ENCODE results near the gene TSPAN19. TPM values are rescaled to one million over a fixed set of nuclear protein-coding genes. Genes with fewer than 3 reads are reported as not detected.

Gene TSPAN19
- total and polyA plus RNA-seq, 2 donors (not counting 3 experiments of a cell fraction or from before 2014, with no cell fraction given) = not detected

GRCh38 chr12:85041395-85041794 lies 5.3 kb upstream of the TSPAN19 start:
- H3K79me2 ChIP-seq (ENCODE audit: control insufficient read depth, insufficient read depth, low read length) = no peaks in the 10 kb centered on the region
- no TSS peak for BruUV-seq (replicated peaks)
- POLR2A ChIA-PET = no interaction called here

GRCh38 chr12:85036733-85037132 lies 656 bp upstream of the TSPAN19 start:
- H3K27ac ChIP-seq (ENCODE audit: insufficient read depth, low read depth, low read length) = no peak overlapping the region
- peaks cover 2 to 25% of the 10 kb centered on the region in 2 experiments for H3K27me3 ChIP-seq (ENCODE audit: control insufficient read depth in 2 of 2, insufficient read depth in 2 of 2, low read length in 2 of 2)
- no peak for TF ChIP-seq GATA2 (IDR thresholded peaks at IDR 0.05; ENCODE audit: insufficient read depth, insufficient read length, low read depth, low read length)
- TF ChIP-seq, protein P1, sequence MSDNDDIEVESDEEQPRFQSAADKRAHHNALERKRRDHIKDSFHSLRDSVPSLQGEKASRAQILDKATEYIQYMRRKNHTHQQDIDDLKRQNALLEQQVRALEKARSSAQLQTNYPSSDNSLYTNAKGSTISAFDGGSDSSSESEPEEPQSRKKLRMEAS (IDR thresholded peaks at IDR 0.05; ENCODE audit: insufficient read depth, insufficient read length) = no peak
- TF ChIP-seq POLR2AphosphoS5 (IDR thresholded peaks at IDR 0.05; ENCODE audit: insufficient read depth, low read depth, low read length) = no peak
- TF ChIP-seq FOS (IDR thresholded peaks at IDR 0.05; ENCODE audit: borderline replicate concordance, insufficient read depth, low read length) = no peak
- no peak for TF ChIP-seq MYC (IDR thresholded peaks at IDR 0.05; ENCODE audit: low read depth, low read length)
- TF ChIP-seq JUN (IDR thresholded peaks at IDR 0.05; ENCODE audit: borderline replicate concordance, insufficient read depth, insufficient read length, low read depth) = no peak
- TF ChIP-seq CTCF (IDR thresholded peaks at IDR 0.05; ENCODE audit: extremely low read depth in 1 of 2, insufficient read depth in 1 of 2, low read depth in 1 of 2, low read length in 2 of 2) = no peak
- no peaks in the 10 kb centered on the region for H4K20me1 ChIP-seq (replicated peaks; ENCODE audit: control insufficient read depth, extremely low read depth, insufficient read depth, low read length)
- BruUV-seq (replicated peaks) = no TSS peak
- POLR2A ChIA-PET = interaction anchor here (0.6 kb wide), 1 partner anchor 102 kb away, joined by 4 read pairs; no protein-coding TSS in a partner anchor
- H3K79me2 ChIP-seq (ENCODE audit: control insufficient read depth, insufficient read depth, low read length) = no peaks in the 10 kb centered on the region
- intact Hi-C loops (cut with micrococcal nuclease) (loop anchor here (1.0 kb wide), 1 partner anchor 125 kb away; no protein-coding TSS in a partner anchor), dilution Hi-C loops (cut with MboI; ENCODE audit: extremely low pct_ligation_motif_present, low sequenced_read_pairs) (no loop called here)
- H3K4me3 ChIP-seq (replicated peaks in 1 of 3; ENCODE audit: insufficient read depth in 1 of 3, low read depth in 1 of 3, low read length in 3 of 3) = peak overlapping the region; percentile 31 to 80 (median 77)
- peak overlapping the region; percentile 27 for H3K9ac ChIP-seq (replicated peaks; ENCODE audit: extremely low read depth, insufficient read depth, low read length)
- no peaks in the 10 kb centered on the region for H3K36me3 ChIP-seq (ENCODE audit: control insufficient read depth in 2 of 2, extremely low read depth in 1 of 2, insufficient read depth in 2 of 2, low read length in 2 of 2)
- no peaks in the 10 kb centered on the region for H3K9me3 ChIP-seq (replicated peaks; ENCODE audit: control insufficient read depth, insufficient read depth, low read length)
- FAIRE-seq = no peak
- DNase-seq (ENCODE audit: low read depth, low spot score) = no peak
- peaks cover 5% of the 10 kb centered on the region for H3K4me1 ChIP-seq (ENCODE audit: control insufficient read depth, extremely low read depth, insufficient read depth, low read length)
- H2AFZ ChIP-seq (ENCODE audit: low read depth, low read length) = peak overlapping the region; percentile 81
- no peaks in the 10 kb centered on the region for H3K9me1 ChIP-seq (replicated peaks; ENCODE audit: control insufficient read depth, extremely low read depth, insufficient read depth, low read length)
- H3K4me2 ChIP-seq (ENCODE audit: insufficient read depth, low read length) = peak overlapping the region; percentile 96
- CTCF ChIA-PET = interaction anchor here (0.9 to 1.5 kb wide), 5 partner anchors 14 to 164 kb away, joined by 3 to 4 read pairs (median 3); no protein-coding TSS in a partner anchor

More at GRCh38 chr12:85041395-85041794, 5.3 kb upstream of the TSPAN19 start:
- no peak for DNase-seq (ENCODE audit: low read depth, low spot score)
- Histone ChIP-seq H3K27me3 (ENCODE audit: control insufficient read depth in 2 of 2, insufficient read depth in 2 of 2, low read length in 2 of 2) (peaks cover 0 to 3% of the 10 kb centered on the region in 2 experiments), H3K9ac (replicated peaks; ENCODE audit: extremely low read depth, insufficient read depth, low read length) (no peak overlapping the region), H3K9me3 (replicated peaks; ENCODE audit: control insufficient read depth, insufficient read depth, low read length) (no peaks in the 10 kb centered on the region), H4K20me1 (replicated peaks; ENCODE audit: control insufficient read depth, extremely low read depth, insufficient read depth, low read length) (no peaks in the 10 kb centered on the region), H3K27ac (ENCODE audit: insufficient read depth, low read depth, low read length) (no peak overlapping the region), H3K4me2 (ENCODE audit: insufficient read depth, low read length) (no peak overlapping the region), H2AFZ (ENCODE audit: low read depth, low read length) (no peak overlapping the region), H3K4me3 (replicated peaks in 1 of 3; ENCODE audit: insufficient read depth in 1 of 3, low read depth in 1 of 3, low read length in 3 of 3) (no peak overlapping the region), H3K4me1 (ENCODE audit: control insufficient read depth, extremely low read depth, insufficient read depth, low read length) (no peaks in the 10 kb centered on the region), H3K36me3 (ENCODE audit: control insufficient read depth in 2 of 2, extremely low read depth in 1 of 2, insufficient read depth in 2 of 2, low read length in 2 of 2) (no peaks in the 10 kb centered on the region), H3K9me1 (replicated peaks; ENCODE audit: control insufficient read depth, extremely low read depth, insufficient read depth, low read length) (no peaks in the 10 kb centered on the region)
- no peak for FAIRE-seq
- TF ChIP-seq CTCF (IDR thresholded peaks at IDR 0.05; ENCODE audit: extremely low read depth in 1 of 2, insufficient read depth in 1 of 2, low read depth in 1 of 2, low read length in 2 of 2) = no peak
- no peak for TF ChIP-seq FOS (IDR thresholded peaks at IDR 0.05; ENCODE audit: borderline replicate concordance, insufficient read depth, low read length)
- intact Hi-C loops (cut with micrococcal nuclease) (no loop called here), dilution Hi-C loops (cut with MboI; ENCODE audit: extremely low pct_ligation_motif_present, low sequenced_read_pairs) (no loop called here)
- CTCF ChIA-PET = interaction anchor here (1.3 kb wide), 1 partner anchor 135 kb away, joined by 3 read pairs; no protein-coding TSS in a partner anchor
